Calu3 (cell line): ENCODE results near the gene REG3G. TPM values are rescaled to one million over a fixed set of nuclear protein-coding genes. Genes with fewer than 3 reads are reported as not detected.

Experiments used
- BruUV-seq: library from RNA; stranded (reverse); fragments of 400-500 nt; replicated peaks from 2 replicates; lab custom pipeline; 2021; lab: Mats Ljungman, UMichigan
- CTCF ChIA-PET: fragments of 300-600 bp; sonication (Branson Sonifier 250); formaldehyde crosslinking; loops from one replicate; lab custom pipeline; 2022; ENCODE audit warnings: antibody characterized with exemption; lab: Charles Lee
- DNase-seq: peaks from one replicate; pipeline ENCODE4 v3.0.0; 2022
- H3K27ac Mint-ChIP-seq: one replicate; pipeline ENCODE4 v1.8.0; 2022; ENCODE audit warnings: mixed read lengths; ENCODE audit not compliant: unreplicated experiment
- H3K27me3 Mint-ChIP-seq: one replicate; pipeline ENCODE4 v1.8.0; 2022; ENCODE audit warnings: mixed read lengths; ENCODE audit not compliant: unreplicated experiment
- H3K36me3 Mint-ChIP-seq: one replicate; pipeline ENCODE4 v1.8.0; 2022; ENCODE audit warnings: mild to moderate bottlenecking, moderate library complexity, mixed read lengths; ENCODE audit not compliant: insufficient read depth, unreplicated experiment
- H3K4me1 Mint-ChIP-seq: one replicate; pipeline ENCODE4 v1.8.0; 2022; ENCODE audit warnings: mild to moderate bottlenecking, low read depth, mixed read lengths; ENCODE audit not compliant: unreplicated experiment
- H3K4me3 Mint-ChIP-seq: one replicate; pipeline ENCODE4 v1.8.0; 2022; ENCODE audit warnings: mild to moderate bottlenecking, low read depth, moderate library complexity, mixed read lengths; ENCODE audit not compliant: unreplicated experiment
- H3K9me3 Mint-ChIP-seq: one replicate; pipeline ENCODE4 v1.8.0; 2022; ENCODE audit warnings: low read depth, mixed read lengths; ENCODE audit not compliant: unreplicated experiment
- CTCF ChIP-seq: fragments of 200-600 bp; IDR thresholded peaks from one replicate; pipeline ENCODE4 v1.8.0; 2022; ENCODE audit warnings: antibody characterized with exemption; ENCODE audit not compliant: unreplicated experiment
- intact Hi-C: fragments of 100-400 bp; cut with micrococcal nuclease; formaldehyde crosslinking; loops from one replicate; pipeline ENCODE4 v1.10.0; 2022; ENCODE audit not compliant: unreplicated experiment
- total RNA-seq: library from RNA; stranded (reverse); gene quantifications from 2 replicates; pipeline ENCODE4 v1.2.3, GENCODE V29; 2022

REG3G gene
- total RNA-seq, 1 experiment from 2014 or later = not detected

GRCh38 chr2:79071078-79071477, 45.6 kb downstream of the REG3G start:
- no peaks in the 10 kb centered on the region for H3K4me1 Mint-ChIP-seq
- H3K27me3 Mint-ChIP-seq = no peaks in the 10 kb centered on the region
- no peak for TF ChIP-seq CTCF
- DNase-seq = no peak
- intact Hi-C loops = no loop called here
- H3K27ac Mint-ChIP-seq = no peak overlapping the region
- H3K36me3 Mint-ChIP-seq = no peaks in the 10 kb centered on the region
- no TSS peak for BruUV-seq
- no peak overlapping the region for H3K4me3 Mint-ChIP-seq
- CTCF ChIA-PET = no interaction called here
- H3K9me3 Mint-ChIP-seq = peaks cover 20% of the 10 kb centered on the region

Other genes starting within 250 kb of the REG3G start
- not detected in 2 replicates for gene REG1B, start 62.3 kb downstream of the REG3G start, total RNA-seq
- not detected in 2 replicates for gene REG1A, start 94.8 kb downstream of the REG3G start, total RNA-seq
- gene REG3A, start 134.1 kb downstream of the REG3G start, total RNA-seq = not detected in 2 replicates